ENCODE results near the gene WDR33.

The WDR33 gene

GRCh38 chr2:127671557-127672302 lies 139.2 kb downstream of the WDR33 start:
- DNase-seq (ENCODE audit: low spot score) = no peak

- DNase-seq (ENCODE audit: low spot score) = no peak
These were observed 140.0 kb downstream of the WDR33 start for GRCh38 chr2:127670957-127671290.

- DNase-seq (ENCODE audit: low spot score) = no peak
These were observed 140.7 kb downstream of the WDR33 start for GRCh38 chr2:127670055-127670956.

DNA sequence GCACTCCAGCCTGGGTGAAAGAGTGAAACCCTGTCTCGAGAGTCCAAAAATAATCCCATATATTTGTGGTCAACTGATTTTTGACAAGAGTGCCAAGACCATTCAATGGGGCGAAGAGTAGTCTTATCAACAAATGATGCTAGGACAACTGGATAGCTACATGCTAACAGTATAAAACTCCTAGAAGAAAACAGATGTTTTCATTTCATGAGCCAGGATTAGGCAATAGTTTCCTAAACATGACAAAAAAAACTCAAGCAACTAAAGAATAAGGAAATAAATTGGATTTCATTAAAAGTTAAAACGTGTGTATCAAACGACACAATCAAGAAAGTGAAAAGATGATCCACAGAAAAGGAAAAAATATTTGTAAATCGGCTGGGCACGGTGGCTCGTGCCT lies 141.9 kb downstream of the WDR33 start:
- DNase-seq (ENCODE audit: low spot score) = no peak

DNA sequence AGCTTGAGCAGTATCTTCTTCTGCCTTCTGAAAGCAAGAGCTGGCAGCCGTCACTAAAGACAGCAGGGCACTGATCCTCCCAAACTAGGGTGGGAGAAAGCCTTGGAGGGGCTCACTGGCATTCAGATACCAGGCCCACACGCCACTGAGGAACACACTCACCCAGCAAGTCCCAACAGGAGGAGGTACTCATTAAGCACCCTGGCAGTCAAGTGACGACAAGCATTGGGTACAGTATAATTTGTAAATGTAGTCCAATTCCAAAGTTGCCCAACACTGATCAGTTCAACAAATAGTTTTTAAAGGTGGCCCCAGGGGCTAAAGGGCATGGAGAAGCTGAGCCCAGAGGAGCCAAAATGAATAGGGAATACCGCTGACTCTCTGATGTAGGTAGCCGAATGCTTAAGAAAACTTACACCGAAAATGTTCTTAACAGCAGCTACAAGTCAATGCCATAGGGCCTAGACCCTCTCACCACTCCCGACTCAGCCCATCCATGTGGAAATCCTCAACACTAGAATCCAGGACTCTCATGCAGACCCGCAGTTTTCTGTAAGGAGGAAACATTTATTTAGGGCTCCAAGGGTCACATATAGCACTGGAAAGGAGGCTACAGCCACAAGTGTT lies 145.6 kb downstream of the WDR33 start:
- DNase-seq (ENCODE audit: low spot score) = no peak

DNA sequence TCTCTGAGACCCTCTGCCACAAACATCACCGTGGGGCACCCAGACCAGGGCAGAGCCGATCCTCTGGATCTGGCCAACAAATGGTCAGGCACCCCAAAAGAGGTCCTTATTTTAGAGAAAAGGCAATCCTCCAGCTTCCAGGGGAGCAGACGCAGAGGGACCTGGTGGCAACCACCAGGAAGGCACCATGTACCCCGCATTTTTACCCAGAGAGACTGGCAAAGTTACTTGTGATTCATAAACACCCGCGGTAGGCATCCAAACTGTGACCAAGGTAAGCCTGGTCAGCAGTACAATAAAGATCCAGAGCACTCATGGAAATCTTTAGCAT lies 146.1 kb downstream of the WDR33 start:
- no peak for DNase-seq (ENCODE audit: low spot score)

- no peak for DNase-seq (ENCODE audit: low spot score)
These were observed 146.7 kb downstream of the WDR33 start for GRCh38 chr2:127664065-127664894.

DNA sequence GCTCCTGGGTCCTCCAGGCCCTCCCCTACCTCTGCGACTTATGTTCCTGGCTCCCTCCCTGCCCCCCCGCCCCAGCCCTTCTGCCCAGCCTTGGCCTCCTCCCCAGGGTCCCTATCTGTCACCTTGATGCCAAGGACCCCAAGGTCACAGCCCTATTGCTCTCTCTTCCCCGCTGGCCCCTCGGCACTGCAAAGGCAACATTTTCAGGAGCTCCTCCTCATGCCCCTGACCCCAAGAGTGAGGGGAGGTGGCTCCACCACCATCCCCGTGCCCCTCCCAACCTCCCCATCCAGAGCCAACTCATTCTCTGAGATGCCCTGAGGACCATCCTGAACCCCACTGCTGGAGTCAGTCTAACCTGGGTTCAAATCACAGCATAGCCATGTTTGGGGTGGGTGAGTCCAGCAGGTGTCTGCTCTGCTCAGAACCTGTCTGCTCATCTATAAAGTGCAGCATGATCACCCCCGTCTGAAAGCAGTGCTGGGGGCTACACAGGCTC lies 147.4 kb downstream of the WDR33 start:
- no peak for DNase-seq (ENCODE audit: low spot score)

DNA sequence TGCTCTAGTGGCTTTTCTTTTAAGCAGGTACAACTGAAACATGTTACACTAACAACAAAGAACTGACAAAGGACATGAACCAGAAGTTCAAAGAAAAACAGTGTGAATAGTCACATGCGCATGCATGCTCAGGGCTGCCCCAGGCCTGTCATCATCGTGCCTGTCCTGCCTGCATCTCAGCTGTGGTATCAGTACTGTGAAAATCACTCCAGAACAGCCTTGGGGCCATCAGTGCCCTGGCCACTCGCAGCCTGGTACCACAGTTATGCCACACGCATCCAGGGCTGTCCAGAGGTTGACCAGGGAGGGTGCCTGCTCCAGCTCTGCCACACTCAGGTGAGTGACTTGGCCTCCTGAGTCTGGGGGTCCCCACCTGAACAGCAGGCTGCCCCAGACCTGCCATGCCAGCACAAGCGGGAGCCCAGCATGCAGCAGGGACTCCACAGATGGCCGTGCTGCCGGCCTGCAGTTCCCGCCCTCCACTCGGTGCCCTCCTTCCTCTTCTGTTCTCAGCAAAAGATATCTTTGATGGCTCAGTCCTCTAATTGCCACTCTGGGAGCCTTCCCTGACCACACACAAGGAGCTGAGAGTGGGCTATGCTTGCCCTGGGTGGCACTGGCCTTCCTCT lies 147.9 kb downstream of the WDR33 start:
- DNase-seq (ENCODE audit: low spot score) = no peak

DNA sequence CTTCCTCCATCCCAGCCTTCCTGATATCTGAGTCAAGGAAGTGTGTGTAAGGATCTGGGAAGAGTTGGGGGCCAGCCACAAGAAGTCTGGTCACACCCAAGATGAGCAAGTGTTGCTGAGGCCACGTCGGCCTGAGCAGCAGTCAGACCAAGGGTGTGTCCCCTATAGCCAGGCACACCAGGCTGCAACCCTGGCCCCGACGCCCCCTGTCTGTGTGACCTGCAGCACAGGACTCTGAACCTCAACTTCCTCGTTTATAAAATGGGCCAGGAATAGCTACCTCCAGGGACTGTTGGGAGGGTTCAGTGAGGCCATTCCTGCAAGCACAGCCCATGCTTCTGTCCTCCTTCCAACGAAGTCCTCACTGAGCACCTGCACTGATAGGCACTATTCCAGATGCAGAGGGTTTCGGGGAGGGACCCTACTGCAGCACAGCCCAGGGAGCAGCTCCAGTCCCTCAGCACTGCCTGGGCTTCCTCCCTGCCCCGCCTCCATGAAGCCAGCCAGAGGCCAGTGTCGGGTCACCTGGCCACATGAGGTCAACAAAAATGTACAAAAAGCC lies 148.9 kb downstream of the WDR33 start:
- no peak for DNase-seq (ENCODE audit: low spot score)

- peak; percentile 84 for DNase-seq (ENCODE audit: low spot score)
These were observed 149.8 kb downstream of the WDR33 start for GRCh38 chr2:127661072-127661649.

- DNase-seq (ENCODE audit: low spot score) = no peak
These were observed 150.7 kb downstream of the WDR33 start for GRCh38 chr2:127660291-127660578.

DNA sequence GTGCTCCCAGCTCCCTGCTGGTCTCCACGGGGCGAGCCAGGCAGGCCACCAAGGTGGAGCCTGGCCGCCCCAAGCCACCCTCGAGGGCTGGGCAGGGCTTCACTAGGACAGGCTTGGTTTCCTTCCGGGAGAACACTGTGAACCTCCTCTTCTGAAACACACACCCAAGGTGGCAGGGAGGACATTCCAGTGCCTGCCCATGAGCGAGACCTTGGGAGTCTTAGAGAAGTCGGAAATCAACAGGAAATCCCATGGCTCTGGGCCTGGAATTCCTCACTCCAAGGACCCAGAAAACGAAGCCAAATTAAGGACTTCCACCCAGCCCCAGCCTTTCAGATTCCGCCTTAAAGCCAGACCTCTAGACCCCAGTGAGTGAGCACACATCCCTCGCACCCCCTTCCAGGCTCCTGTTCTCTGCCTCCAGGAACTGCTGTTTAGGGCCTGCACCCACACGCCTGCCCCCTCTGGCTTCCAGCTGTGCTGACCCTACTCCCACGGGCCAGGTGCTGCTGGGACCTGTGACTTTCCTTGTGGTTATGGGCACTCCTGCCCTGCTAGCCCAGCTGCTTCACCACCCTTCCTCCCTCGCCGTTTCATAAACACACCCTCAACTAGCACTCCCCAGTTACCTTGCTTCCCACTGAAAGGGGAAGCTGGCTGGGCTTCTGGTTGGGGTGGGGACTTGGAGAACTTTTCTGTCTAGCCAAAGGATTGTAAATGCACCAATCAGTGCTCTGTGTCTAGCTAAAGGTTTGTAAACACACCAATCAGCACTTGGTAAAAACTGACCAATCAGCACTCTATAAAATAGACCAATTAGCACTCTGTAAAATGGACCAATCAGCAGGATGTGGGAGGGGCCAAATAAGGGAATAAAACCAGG lies 151.3 kb downstream of the WDR33 start:
- no peak for DNase-seq (ENCODE audit: low spot score)

GRCh38 chr2:127658641-127659407 lies 152.1 kb downstream of the WDR33 start:
- no peak for DNase-seq (ENCODE audit: low spot score)

DNA sequence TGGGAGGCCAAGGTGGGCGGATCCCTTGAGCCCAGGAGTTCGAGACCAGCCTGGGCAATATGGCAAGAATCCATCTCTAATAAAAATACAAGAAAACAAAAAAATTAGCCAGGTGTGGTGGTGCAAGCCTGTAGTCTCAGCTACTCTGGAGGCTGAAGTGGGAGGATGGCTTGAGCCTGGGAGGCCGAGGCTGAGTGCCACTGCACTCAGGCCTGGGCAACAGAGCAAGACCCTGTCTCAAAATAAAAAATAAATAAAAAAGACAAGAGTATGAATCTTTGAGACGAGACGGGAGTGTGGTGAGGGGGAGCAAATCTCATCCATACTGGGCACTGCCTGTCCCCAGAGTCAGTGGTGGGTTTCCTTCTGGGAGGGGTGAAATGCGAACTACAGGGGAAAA lies 152.8 kb downstream of the WDR33 start:
- DNase-seq (ENCODE audit: low spot score) = no peak

DNA sequence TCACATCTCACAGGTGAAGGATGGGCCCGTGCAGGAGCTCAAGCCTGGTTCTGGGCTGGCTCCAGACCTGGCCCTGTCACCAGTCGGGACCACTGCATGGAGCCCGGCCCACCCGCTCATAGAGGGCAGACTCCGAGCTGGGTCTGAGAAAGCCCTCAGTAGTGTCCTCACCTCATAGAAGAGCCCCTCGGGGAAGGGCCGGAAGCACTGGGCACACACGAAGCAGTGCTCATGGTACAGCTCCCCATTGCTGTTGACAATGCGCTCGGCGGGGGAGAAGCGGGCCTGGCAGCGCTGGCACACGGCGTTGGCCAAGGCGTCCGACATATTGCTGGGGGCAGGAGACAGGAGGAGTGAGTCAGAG lies 153.8 kb downstream of the WDR33 start:
- DNase-seq (ENCODE audit: low spot score) = no peak

- DNase-seq (ENCODE audit: low spot score) = no peak
These were observed 154.3 kb downstream of the WDR33 start for GRCh38 chr2:127656569-127657231.

DNA sequence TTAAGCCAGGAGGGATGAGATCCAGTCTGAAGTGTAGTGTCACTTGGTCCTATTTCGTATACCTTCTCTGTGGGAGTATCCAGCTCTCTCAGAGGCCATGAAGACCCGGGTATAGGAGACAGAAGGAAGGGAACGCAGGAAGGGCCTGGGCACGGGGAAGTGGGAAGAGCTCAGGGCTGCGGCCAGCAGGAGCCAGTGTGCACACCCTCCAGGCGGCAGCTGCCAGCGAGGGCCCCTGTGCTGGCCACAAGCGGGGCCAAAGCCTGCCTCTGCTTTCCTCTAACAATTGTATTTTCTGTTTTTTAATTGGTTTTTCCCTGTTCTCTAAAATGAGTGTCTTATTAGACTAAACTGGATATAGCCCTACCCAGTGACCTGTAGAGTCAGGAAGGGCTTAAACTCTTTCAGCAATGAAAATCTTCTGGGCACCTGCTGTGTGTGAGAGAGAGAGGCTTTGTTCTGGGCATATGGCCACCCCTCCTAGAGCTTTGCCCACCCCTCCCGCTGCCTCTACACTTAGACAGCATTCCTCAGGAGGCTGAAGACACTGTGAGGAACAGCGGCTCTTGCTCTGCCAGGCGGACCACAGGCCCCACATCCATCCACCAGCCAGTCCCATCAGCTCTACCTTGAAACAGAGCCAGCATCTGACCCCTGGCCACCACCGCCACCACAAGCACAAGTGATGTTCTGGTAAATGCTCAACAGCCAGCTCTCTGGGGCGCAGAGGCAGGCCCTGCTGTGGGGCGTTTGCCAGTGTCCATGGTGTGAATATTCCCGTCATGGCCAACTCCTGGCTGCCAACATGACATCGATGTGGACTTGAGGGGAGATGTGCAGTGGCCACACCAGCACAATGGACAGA lies 155.5 kb downstream of the WDR33 start:
- DNase-seq (ENCODE audit: low spot score) = no peak

Data from pons (tissue), 1 donor.